Type B pancreatic cell (in vitro differentiated cells): ENCODE measurements around the gene MAPK8IP1. TPM values are rescaled to one million over a fixed set of nuclear protein-coding genes. Genes with fewer than 3 reads are reported as not detected.

Experiments used
- DNase-seq: peaks from one replicate; pipeline ENCODE4 v3.0.0; 2021; ENCODE audit warnings: mixed read lengths; ENCODE audit not compliant: unreplicated experiment; ENCODE audit errors: extremely low spot score
- H3K27ac Mint-ChIP-seq: 2 replicates; pipeline ENCODE4 v1.8.0; 2021; ENCODE audit warnings: mild to moderate bottlenecking, mixed read lengths
- H3K27me3 Mint-ChIP-seq: 2 replicates; pipeline ENCODE4 v1.8.0; 2021; ENCODE audit warnings: mixed read lengths
- H3K36me3 Mint-ChIP-seq: 2 replicates; pipeline ENCODE4 v1.8.0; 2021; ENCODE audit warnings: mixed read lengths
- H3K4me1 Mint-ChIP-seq: one replicate; pipeline ENCODE4 v1.8.0; 2021; ENCODE audit warnings: mixed read lengths; ENCODE audit not compliant: unreplicated experiment
- H3K4me3 Mint-ChIP-seq: 2 replicates; pipeline ENCODE4 v1.8.0; 2021; ENCODE audit warnings: mild to moderate bottlenecking, mixed read lengths
- H3K9me3 Mint-ChIP-seq: 2 replicates; pipeline ENCODE4 v1.8.0; 2021; ENCODE audit warnings: mixed read lengths
- total RNA-seq: library from RNA; stranded (reverse); gene quantifications from 2 replicates; pipeline ENCODE4 v1.2.1, GENCODE V29; 2021; ENCODE audit warnings: low replicate concordance
- TF ChIP-seq, protein P1 (sequence below): fragments of 200-600 bp; sonication (generic); conservative IDR thresholded peaks from 2 replicates; pipeline ENCODE4 v1.5.0; 2021; ENCODE audit warnings: antibody characterized with exemption, mild to moderate bottlenecking

MAPK8IP1 gene
- total RNA-seq, 1 donor from 2014 or later: 23.7 TPM

DNA sequence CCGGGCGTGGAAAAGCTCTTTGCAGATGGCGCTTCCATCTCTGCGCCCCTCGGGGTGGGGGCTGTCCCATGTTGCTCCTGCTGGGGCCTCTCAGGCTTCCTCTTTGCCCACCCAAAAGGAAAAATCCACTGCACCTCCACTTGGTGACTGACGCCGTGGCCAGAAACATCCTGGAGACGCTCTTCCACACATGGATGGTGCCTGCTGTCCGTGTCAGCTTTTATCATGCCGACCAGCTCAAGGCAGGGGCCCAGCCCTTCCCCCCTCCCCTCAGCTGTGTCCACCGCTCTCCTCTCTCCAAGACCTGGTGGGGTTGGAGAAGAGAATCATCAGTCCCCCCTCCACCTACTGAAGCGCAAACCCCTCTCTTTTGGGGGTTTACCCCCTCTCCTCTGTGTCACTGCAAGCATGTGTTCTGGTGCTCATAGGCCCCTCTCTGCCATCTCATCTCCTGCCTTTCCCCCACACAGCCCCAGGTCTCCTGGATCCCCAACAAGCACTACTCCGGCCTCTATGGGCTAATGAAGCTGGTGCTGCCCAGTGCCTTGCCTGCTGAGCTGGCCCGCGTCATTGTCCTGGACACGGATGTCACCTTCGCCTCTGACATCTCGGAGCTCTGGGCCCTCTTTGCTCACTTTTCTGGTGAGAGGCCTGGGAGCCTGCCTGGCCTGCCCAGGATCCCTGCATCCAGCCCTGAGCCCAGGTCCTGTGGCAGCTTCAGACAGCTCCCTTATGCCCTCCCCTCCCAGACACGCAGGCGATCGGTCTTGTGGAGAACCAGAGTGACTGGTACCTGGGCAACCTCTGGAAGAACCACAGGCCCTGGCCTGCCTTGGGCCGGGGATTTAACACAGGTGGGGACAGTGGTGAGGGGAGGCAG, 38.8 kb downstream of the MAPK8IP1 start:
- TF ChIP-seq, protein P1, sequence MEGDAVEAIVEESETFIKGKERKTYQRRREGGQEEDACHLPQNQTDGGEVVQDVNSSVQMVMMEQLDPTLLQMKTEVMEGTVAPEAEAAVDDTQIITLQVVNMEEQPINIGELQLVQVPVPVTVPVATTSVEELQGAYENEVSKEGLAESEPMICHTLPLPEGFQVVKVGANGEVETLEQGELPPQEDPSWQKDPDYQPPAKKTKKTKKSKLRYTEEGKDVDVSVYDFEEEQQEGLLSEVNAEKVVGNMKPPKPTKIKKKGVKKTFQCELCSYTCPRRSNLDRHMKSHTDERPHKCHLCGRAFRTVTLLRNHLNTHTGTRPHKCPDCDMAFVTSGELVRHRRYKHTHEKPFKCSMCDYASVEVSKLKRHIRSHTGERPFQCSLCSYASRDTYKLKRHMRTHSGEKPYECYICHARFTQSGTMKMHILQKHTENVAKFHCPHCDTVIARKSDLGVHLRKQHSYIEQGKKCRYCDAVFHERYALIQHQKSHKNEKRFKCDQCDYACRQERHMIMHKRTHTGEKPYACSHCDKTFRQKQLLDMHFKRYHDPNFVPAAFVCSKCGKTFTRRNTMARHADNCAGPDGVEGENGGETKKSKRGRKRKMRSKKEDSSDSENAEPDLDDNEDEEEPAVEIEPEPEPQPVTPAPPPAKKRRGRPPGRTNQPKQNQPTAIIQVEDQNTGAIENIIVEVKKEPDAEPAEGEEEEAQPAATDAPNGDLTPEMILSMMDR: no peak
- H3K9me3 Mint-ChIP-seq: no peaks in the 10 kb centered on the region
- DNase-seq: no peak
- H3K27me3 Mint-ChIP-seq: peaks cover 34% of the 10 kb centered on the region
- peak overlapping the region; percentile 73 for H3K27ac Mint-ChIP-seq
- peak overlapping the region; percentile 82 for H3K4me3 Mint-ChIP-seq
- peaks cover 11% of the 10 kb centered on the region for H3K4me1 Mint-ChIP-seq
- no peaks in the 10 kb centered on the region for H3K36me3 Mint-ChIP-seq

DNA sequence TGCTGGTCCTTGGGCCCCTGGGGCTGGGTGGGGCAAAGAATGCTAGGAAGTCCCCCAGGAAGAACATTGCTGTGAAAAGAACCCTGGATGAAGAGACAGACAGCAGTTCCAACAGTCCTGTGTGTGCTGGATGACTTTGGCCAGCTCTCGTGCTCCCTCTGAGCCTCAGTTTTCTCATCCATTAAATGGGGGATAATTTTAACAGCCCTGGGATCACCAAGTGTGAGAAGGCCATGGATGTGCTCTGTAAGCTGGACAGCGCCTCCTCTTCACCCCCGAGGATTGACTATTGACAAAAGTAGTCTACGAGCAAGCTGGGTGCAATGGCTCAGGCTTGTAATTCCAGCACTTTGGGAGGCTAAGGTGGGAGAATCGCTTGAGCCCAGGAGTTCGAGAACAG, 39.5 kb downstream of the MAPK8IP1 start:
- no peak for DNase-seq
- no peak overlapping the region for H3K4me3 Mint-ChIP-seq

DNA sequence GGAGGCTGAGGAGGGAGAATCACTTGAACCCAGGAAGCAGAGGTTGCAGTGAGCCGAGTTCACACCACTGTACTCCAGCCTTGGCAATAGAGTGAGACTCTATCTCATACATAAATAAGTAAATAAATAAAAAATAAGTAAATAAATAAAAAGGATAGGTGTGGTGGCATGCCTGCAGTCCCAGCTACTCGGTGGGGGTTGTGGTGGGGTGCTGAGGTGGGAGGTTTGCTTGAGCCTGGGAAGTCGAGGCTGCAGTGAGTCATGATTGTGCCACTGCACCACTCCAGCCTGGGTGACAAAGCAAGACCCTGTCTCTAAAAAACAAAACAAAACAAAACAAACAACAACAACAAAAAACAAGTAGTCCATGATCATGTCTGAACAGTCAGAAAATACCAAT, 40.1 kb downstream of the MAPK8IP1 start:
- H3K4me1 Mint-ChIP-seq: peaks cover 17% of the 10 kb centered on the region
- peaks cover 33% of the 10 kb centered on the region for H3K27me3 Mint-ChIP-seq
- H3K27ac Mint-ChIP-seq: peak overlapping the region; percentile 58
- H3K9me3 Mint-ChIP-seq: no peaks in the 10 kb centered on the region
- no peak overlapping the region for H3K4me3 Mint-ChIP-seq
- no peak for DNase-seq
- TF ChIP-seq, protein P1: no peak
- H3K36me3 Mint-ChIP-seq: peaks cover 4% of the 10 kb centered on the region

More for the DNA sequence above, 39.5 kb downstream of the MAPK8IP1 start:
- H3K36me3 Mint-ChIP-seq: peaks cover 2% of the 10 kb centered on the region
- peaks cover 13% of the 10 kb centered on the region for H3K4me1 Mint-ChIP-seq
- no peak overlapping the region for H3K27ac Mint-ChIP-seq
- TF ChIP-seq, protein P1: no peak
- H3K27me3 Mint-ChIP-seq: peaks cover 34% of the 10 kb centered on the region
- H3K9me3 Mint-ChIP-seq: no peaks in the 10 kb centered on the region

- Mint-ChIP-seq H3K9me3 (no peaks in the 10 kb centered on the region), H3K4me1 (peaks cover 17% of the 10 kb centered on the region), H3K27me3 (peaks cover 28% of the 10 kb centered on the region), H3K27ac (peak overlapping the region; percentile 58), H3K4me3 (peak overlapping the region; percentile 20), H3K36me3 (peaks cover 4% of the 10 kb centered on the region)
- TF ChIP-seq, protein P1: no peak
- peak; percentile 68 for DNase-seq
Observed at GRCh38 chr11:45926001-45926401, 40.5 kb downstream of the MAPK8IP1 start.

DNA sequence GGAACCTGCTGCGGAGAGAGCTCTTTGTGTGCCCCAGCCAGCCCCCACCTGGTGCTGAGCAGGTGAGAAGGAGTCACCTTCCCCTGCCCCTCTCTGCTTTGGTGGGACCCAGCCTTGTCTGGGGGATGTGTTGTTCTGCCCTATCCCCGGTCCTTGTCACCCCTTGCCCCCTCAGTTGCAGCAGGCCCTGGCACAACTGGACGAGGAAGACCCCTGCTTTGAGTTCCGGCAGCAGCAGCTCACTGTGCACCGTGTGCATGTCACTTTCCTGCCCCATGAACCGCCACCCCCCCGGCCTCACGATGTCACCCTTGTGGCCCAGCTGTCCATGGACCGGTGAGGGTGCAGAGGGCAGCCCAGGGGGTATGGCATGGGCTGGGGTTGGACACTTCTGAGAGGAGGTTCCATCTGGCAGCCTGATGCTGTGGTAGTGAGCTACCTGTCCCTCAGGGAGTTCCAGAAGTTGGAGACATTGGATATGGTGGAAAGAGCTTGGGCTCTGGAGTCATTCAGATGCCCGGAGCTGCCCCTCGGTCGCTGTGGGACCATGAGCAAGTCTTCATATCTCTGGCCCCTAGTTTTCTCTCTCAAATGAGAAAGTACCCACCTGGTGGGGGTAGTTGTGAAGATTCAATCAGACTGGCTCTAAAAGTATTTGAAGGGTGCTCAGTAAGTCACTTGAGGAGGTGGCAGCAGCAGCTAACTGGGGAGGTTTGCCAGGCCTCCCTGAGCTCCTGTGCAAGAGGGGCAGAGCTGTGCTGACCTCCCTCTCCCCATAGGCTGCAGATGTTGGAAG, 41.3 kb downstream of the MAPK8IP1 start:
- H3K4me1 Mint-ChIP-seq: peaks cover 12% of the 10 kb centered on the region
- DNase-seq: peak; percentile 68
- no peaks in the 10 kb centered on the region for H3K9me3 Mint-ChIP-seq
- H3K27me3 Mint-ChIP-seq: peaks cover 22% of the 10 kb centered on the region
- TF ChIP-seq, protein P1: no peak
- H3K4me3 Mint-ChIP-seq: no peak overlapping the region
- peak overlapping the region; percentile 58 for H3K27ac Mint-ChIP-seq
- peaks cover 7% of the 10 kb centered on the region for H3K36me3 Mint-ChIP-seq
